ENCODE results near the gene ZNF474. TPM values are rescaled to one million over a fixed set of nuclear protein-coding genes. Genes with fewer than 3 reads are reported as not detected.

The ZNF474 gene
- total and polyA plus RNA-seq, 4 donors = 0.03 to 0.25 (median 0.23) TPM; not detected in 1

DNA sequence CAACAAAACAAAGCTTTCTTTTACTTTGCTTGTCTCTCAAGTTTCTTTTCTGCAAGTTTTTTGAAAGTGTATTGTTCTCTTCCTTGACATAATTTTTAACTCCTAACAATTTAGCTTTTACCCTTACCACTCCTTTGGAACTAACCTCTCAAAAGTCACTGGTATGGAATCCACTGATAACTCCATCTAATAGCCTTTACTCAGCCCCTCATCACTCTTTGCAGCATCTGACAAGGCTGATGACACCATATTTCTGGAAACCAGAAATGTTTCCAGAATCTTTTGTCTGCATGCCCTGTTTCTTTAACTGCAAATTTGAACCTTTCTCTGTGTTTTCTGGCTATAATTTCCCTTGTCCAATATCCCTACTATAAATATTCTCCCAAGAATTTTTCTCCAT lies 46.5 kb downstream of the ZNF474 start:
- no peak overlapping the region for H3K27ac ChIP-seq (ENCODE audit: low read depth in 1 of 2, low read length in 2 of 2)
- no peak overlapping the region for H3K9ac ChIP-seq (ENCODE audit: low read depth in 1 of 2, low read length in 2 of 2)
- no peaks in the 10 kb centered on the region for H3K9me3 ChIP-seq (ENCODE audit: control insufficient read depth in 4 of 4, low read length in 3 of 4)
- no peaks in the 10 kb centered on the region for H3K36me3 ChIP-seq (ENCODE audit: control insufficient read depth in 4 of 4, insufficient read depth in 3 of 4, low read depth in 1 of 4, low read length in 3 of 4)
- DNase-seq (ENCODE audit: low spot score) = no peak
- no peak overlapping the region for H3K4me3 ChIP-seq (ENCODE audit: low read depth in 1 of 3, low read length in 3 of 3)
- no peak for TF ChIP-seq YY1 (IDR thresholded peaks at IDR 0.05)
- no peak for TF ChIP-seq HNF4G (IDR thresholded peaks at IDR 0.05)
- TF ChIP-seq, protein P1, sequence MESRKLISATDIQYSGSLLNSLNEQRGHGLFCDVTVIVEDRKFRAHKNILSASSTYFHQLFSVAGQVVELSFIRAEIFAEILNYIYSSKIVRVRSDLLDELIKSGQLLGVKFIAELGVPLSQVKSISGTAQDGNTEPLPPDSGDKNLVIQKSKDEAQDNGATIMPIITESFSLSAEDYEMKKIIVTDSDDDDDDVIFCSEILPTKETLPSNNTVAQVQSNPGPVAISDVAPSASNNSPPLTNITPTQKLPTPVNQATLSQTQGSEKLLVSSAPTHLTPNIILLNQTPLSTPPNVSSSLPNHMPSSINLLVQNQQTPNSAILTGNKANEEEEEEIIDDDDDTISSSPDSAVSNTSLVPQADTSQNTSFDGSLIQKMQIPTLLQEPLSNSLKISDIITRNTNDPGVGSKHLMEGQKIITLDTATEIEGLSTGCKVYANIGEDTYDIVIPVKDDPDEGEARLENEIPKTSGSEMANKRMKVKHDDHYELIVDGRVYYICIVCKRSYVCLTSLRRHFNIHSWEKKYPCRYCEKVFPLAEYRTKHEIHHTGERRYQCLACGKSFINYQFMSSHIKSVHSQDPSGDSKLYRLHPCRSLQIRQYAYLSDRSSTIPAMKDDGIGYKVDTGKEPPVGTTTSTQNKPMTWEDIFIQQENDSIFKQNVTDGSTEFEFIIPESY (IDR thresholded peaks at IDR 0.05) = no peak
- TF ChIP-seq RXRA (IDR thresholded peaks at IDR 0.05) = no peak
- no peak for TF ChIP-seq HNF4A (conservative IDR thresholded peaks at IDR 0.05)
- no peak for TF ChIP-seq TAF1 (conservative IDR thresholded peaks at IDR 0.05)
- TF ChIP-seq, protein P2, sequence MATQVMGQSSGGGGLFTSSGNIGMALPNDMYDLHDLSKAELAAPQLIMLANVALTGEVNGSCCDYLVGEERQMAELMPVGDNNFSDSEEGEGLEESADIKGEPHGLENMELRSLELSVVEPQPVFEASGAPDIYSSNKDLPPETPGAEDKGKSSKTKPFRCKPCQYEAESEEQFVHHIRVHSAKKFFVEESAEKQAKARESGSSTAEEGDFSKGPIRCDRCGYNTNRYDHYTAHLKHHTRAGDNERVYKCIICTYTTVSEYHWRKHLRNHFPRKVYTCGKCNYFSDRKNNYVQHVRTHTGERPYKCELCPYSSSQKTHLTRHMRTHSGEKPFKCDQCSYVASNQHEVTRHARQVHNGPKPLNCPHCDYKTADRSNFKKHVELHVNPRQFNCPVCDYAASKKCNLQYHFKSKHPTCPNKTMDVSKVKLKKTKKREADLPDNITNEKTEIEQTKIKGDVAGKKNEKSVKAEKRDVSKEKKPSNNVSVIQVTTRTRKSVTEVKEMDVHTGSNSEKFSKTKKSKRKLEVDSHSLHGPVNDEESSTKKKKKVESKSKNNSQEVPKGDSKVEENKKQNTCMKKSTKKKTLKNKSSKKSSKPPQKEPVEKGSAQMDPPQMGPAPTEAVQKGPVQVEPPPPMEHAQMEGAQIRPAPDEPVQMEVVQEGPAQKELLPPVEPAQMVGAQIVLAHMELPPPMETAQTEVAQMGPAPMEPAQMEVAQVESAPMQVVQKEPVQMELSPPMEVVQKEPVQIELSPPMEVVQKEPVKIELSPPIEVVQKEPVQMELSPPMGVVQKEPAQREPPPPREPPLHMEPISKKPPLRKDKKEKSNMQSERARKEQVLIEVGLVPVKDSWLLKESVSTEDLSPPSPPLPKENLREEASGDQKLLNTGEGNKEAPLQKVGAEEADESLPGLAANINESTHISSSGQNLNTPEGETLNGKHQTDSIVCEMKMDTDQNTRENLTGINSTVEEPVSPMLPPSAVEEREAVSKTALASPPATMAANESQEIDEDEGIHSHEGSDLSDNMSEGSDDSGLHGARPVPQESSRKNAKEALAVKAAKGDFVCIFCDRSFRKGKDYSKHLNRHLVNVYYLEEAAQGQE (IDR thresholded peaks at IDR 0.05) = no peak
- TF ChIP-seq SP1 (IDR thresholded peaks at IDR 0.05) = no peak
- no peak for TF ChIP-seq RAD21 (IDR thresholded peaks at IDR 0.05)
- TF ChIP-seq FOXA1 (IDR thresholded peaks at IDR 0.05) = no peak
- no peak for TF ChIP-seq EGR1 (IDR thresholded peaks at IDR 0.05; ENCODE audit: low read depth in 2 of 2)
- TF ChIP-seq JUND (IDR thresholded peaks at IDR 0.05) = no peak
- TF ChIP-seq, protein P3, sequence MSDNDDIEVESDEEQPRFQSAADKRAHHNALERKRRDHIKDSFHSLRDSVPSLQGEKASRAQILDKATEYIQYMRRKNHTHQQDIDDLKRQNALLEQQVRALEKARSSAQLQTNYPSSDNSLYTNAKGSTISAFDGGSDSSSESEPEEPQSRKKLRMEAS (IDR thresholded peaks at IDR 0.05) = no peak
- TF ChIP-seq GABPA (IDR thresholded peaks at IDR 0.05 in 1 of 2, conservative IDR thresholded peaks at IDR 0.05 in 1 of 2) = no peak
- no peak for TF ChIP-seq NR2F2 (IDR thresholded peaks at IDR 0.05)
- no peaks in the 10 kb centered on the region for H3K27me3 ChIP-seq (ENCODE audit: control insufficient read depth in 4 of 4, insufficient read depth in 4 of 4, low read length in 3 of 4)
- H3K4me1 ChIP-seq (ENCODE audit: control insufficient read depth in 4 of 4, insufficient read depth in 4 of 4, low read length in 3 of 4) = no peaks in the 10 kb centered on the region

DNA sequence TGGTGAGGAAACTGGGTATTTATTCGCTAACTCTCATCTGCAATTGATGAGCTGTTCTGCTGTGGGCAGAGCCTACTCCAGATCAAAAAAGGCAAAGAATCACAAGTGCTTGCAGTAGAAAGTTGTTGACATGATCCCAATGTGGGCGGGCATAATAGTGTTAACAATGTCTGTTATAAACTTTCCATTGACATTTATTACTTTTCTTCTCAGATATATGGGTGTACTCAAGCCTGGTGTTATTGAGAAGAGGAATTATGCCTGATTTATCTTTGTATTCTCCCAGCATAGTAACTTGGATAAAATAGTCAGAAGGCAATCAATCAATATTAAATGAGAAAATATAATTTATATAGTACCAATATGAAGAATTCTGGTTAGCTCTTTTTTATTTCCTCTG lies 47.8 kb downstream of the ZNF474 start:
- Histone ChIP-seq H3K9me3 (ENCODE audit: control insufficient read depth in 4 of 4, low read length in 3 of 4) (no peaks in the 10 kb centered on the region), H3K36me3 (ENCODE audit: control insufficient read depth in 4 of 4, insufficient read depth in 3 of 4, low read depth in 1 of 4, low read length in 3 of 4) (no peaks in the 10 kb centered on the region), H3K4me3 (ENCODE audit: low read depth in 1 of 3, low read length in 3 of 3) (no peak overlapping the region), H3K9ac (ENCODE audit: low read depth in 1 of 2, low read length in 2 of 2) (no peak overlapping the region), H3K27ac (ENCODE audit: low read depth in 1 of 2, low read length in 2 of 2) (no peak overlapping the region), H3K4me1 (ENCODE audit: control insufficient read depth in 4 of 4, insufficient read depth in 4 of 4, low read length in 3 of 4) (no peaks in the 10 kb centered on the region), H3K27me3 (ENCODE audit: control insufficient read depth in 4 of 4, insufficient read depth in 4 of 4, low read length in 3 of 4) (no peaks in the 10 kb centered on the region)
- WGBS = 84% methylated on average over 2 of the region's 2 CpGs
- no peak for TF ChIP-seq FOXA2 (IDR thresholded peaks at IDR 0.05)
- no peak for TF ChIP-seq NR2F2 (IDR thresholded peaks at IDR 0.05)
- TF ChIP-seq HNF4A (conservative IDR thresholded peaks at IDR 0.05) = no peak
- no peak for TF ChIP-seq HNF4G (IDR thresholded peaks at IDR 0.05)
- TF ChIP-seq, protein P1 (IDR thresholded peaks at IDR 0.05) = no peak
- no peak for TF ChIP-seq RXRA (IDR thresholded peaks at IDR 0.05)
- no peak for DNase-seq (ENCODE audit: low spot score)

Measured in liver (tissue), 9 donors.